GM12878 (cell line): ENCODE measurements around the gene DDX10. TPM values are rescaled to one million over a fixed set of nuclear protein-coding genes. Genes with fewer than 3 reads are reported as not detected.

Source experiments
- ATAC-seq: fragments of 200-7000 bp; cut with Tn5 transposase; 3 replicates; pipeline ENCODE4 v1.9.1; 2020; ENCODE audit warnings: mild to moderate bottlenecking, moderate library complexity
- BruUV-seq: library from RNA; stranded (reverse); fragments of 400-500 nt; replicated peaks from 2 replicates; lab custom pipeline; 2021; lab: Mats Ljungman, UMichigan
- CTCF ChIA-PET: fragments of 300-600 bp; sonication (Branson Sonifier 250); formaldehyde crosslinking; extraction: SDS; loops from one replicate; lab custom pipeline; 2021; ENCODE audit warnings: inconsistent platforms; lab: Yijun Ruan, JAX
- POLR2A ChIA-PET: fragments of 350-600 bp; formaldehyde crosslinking; extraction: SDS; loops from one replicate; lab custom pipeline; 2021; ENCODE audit warnings: inconsistent platforms; lab: Charles Lee
- RAD21 ChIA-PET: fragments of 300-600 bp; sonication (Branson Sonifier 250); formaldehyde crosslinking; loops from one replicate; lab custom pipeline; 2023; ENCODE audit warnings: antibody characterized with exemption; ENCODE audit not compliant: unreplicated experiment; lab: Charles Lee
- SMC1A ChIA-PET: fragments of 300-600 bp; sonication (Branson Sonifier 250); formaldehyde crosslinking; loops from one replicate; lab custom pipeline; 2023; ENCODE audit not compliant: unreplicated experiment, uncharacterized antibody; lab: Charles Lee
- DNase-seq: peaks from one replicate; pipeline ENCODE4 v3.0.0-alpha.2; 2011; ENCODE audit warnings: low read depth, low spot score
- FAIRE-seq: peaks from 3 replicates; lab custom pipeline; 2011; peaks lifted over from hg19 to GRCh38; lab: Jason Lieb, UNC
- H2AFZ ChIP-seq: 2 replicates; pipeline ENCODE4 v1.6.0; 2011; ENCODE audit warnings: low read depth, low read length, control low read depth; ENCODE audit not compliant: control insufficient read depth
- H3K27ac ChIP-seq: 2 replicates; pipeline ENCODE4 v1.5.1; 2011; ENCODE audit warnings: control low read depth; ENCODE audit not compliant: control insufficient read depth, insufficient read depth
- H3K27me3 ChIP-seq, 2 experiments: replicated peaks in 1 of 2; 2 replicates each; pipeline versions ENCODE4 v1.6.0 to v1.6.1; 2011; ENCODE audit warnings: low read length in 1 of 2; ENCODE audit not compliant: control insufficient read depth in 2 of 2, insufficient read depth in 2 of 2
- H3K36me3 ChIP-seq, 2 experiments: 2 replicates each; pipeline ENCODE4 v1.5.1; 2011; ENCODE audit warnings: low read length in 1 of 2; ENCODE audit not compliant: control insufficient read depth in 2 of 2, insufficient read depth in 2 of 2
- H3K4me1 ChIP-seq: 2 replicates; pipeline ENCODE4 v1.6.1; 2011; ENCODE audit warnings: mild to moderate bottlenecking, low read length, moderate library complexity, mixed read lengths; ENCODE audit not compliant: control insufficient read depth, insufficient read depth
- H3K4me2 ChIP-seq: 2 replicates; pipeline ENCODE4 v1.6.0; 2011; ENCODE audit warnings: control low read depth; ENCODE audit not compliant: control insufficient read depth, insufficient read depth
- H3K4me3 ChIP-seq: fragments of 200-600 bp; sonication (generic); 2 replicates; pipeline ENCODE4 v1.5.1; 2016
- H3K79me2 ChIP-seq: 2 replicates; pipeline ENCODE4 v1.6.0; 2011; ENCODE audit warnings: low read length; ENCODE audit not compliant: control insufficient read depth, insufficient read depth
- H3K9ac ChIP-seq: 2 replicates; pipeline ENCODE4 v1.8.0; 2011; ENCODE audit warnings: low read length, control low read depth, mixed read lengths; ENCODE audit not compliant: control insufficient read depth, insufficient read depth
- H3K9me3 ChIP-seq: replicated peaks from 3 replicates; pipeline ENCODE4 v1.5.1; 2011; ENCODE audit warnings: mild to moderate bottlenecking, low read length; ENCODE audit not compliant: control insufficient read depth, insufficient read depth
- H4K20me1 ChIP-seq: 2 replicates; pipeline ENCODE4 v1.6.0; 2011; ENCODE audit not compliant: control insufficient read depth, insufficient read depth
- ASH2L ChIP-seq: fragments of 300-600, 200-600 bp; sonication (generic); IDR thresholded peaks from 2 replicates; pipeline ENCODE4 v1.6.1; 2017; ENCODE audit warnings: low read depth, mild to moderate bottlenecking, borderline replicate concordance
- BCL11A ChIP-seq: IDR thresholded peaks from 2 replicates; pipeline ENCODE4 v1.6.1; 2011; ENCODE audit warnings: low read depth, low read length
- EED ChIP-seq: sonication (generic); IDR thresholded peaks from 2 replicates; pipeline ENCODE4 v1.6.1; 2016; ENCODE audit warnings: antibody characterized with exemption, low read depth
- IKZF1 ChIP-seq: fragments of 450-650 bp; conservative IDR thresholded peaks from 2 replicates; pipeline ENCODE4 v1.6.1; 2017; ENCODE audit warnings: antibody characterized with exemption, mild to moderate bottlenecking
- NR2F1 ChIP-seq: fragments of 450-650 bp; conservative IDR thresholded peaks from 2 replicates; pipeline ENCODE4 v1.6.1; 2017; ENCODE audit warnings: mild to moderate bottlenecking
- TBL1XR1 ChIP-seq: IDR thresholded peaks from 2 replicates; pipeline ENCODE4 v1.6.1; 2012; ENCODE audit warnings: low read depth, low read length, improper control_type of control experiment
- WGBS: methylation state at CpG from one replicate; pipeline ENCODE4 v1.1.6; 2016; ENCODE audit warnings: low lambda C conversion rate; ENCODE audit not compliant: insufficient replicate concordance, insufficient coverage; ENCODE audit errors: missing lambda C conversion rate; 5-methylcytosine and 5-hydroxymethylcytosine counted together
- in situ Hi-C: fragments of 300-500 bp; cut with MboI; formaldehyde crosslinking; loops from 9 replicates; pipeline ENCODE4 v1.14.3; 2018; ENCODE audit warnings: mixed read lengths
- intact Hi-C: fragments of 100-400 bp; cut with micrococcal nuclease; formaldehyde crosslinking; loops from one replicate; pipeline ENCODE4 v1.14.2; 2022; ENCODE audit not compliant: unreplicated experiment
- polyA plus RNA-seq, 11 experiments: library from polyadenylated mRNA; depleted of rRNA in 4 of 11; unstranded in 6 of 11; stranded (reverse) in 5 of 11; fragments of >200 nt; fragmentation: Nextera tagmentation in 4 of 11; fragmentation: Illumina TruSeq in 1 of 11; extraction: Ambion mirVana in 4 of 11; extraction: Trizol in 1 of 11; gene quantifications; 1 replicate in 1 of 11; 2 replicates in 10 of 11; pipeline versions ENCODE4 v1.2.1 to v1.2.3, GENCODE V29; 2011 to 2016; ENCODE audit warnings: inconsistent platforms in 2 of 11, missing spikeins in 2 of 11, low read depth in 1 of 11
- total RNA-seq, 4 experiments: library from RNA; depleted of rRNA in 3 of 4; stranded (reverse); fragments of >200 nt in 3 of 4; fragmentation: Illumina TruSeq in 1 of 4; extraction: Trizol in 1 of 4; gene quantifications; 2 replicates each; pipeline versions ENCODE4 v1.2.1 to v1.2.3, GENCODE V29; 2013 to 2021
- TF ChIP-seq, protein P1 (sequence below): fragments of 450-650 bp; IDR thresholded peaks from 2 replicates; pipeline ENCODE4 v1.6.1; 2014; ENCODE audit warnings: mild to moderate bottlenecking

DDX10 gene
- total and polyA plus RNA-seq, 10 of the 15 experiments (the other 5 are each of a cell fraction or from before 2014, with no cell fraction given): 20.9 to 51.5 (median 31.9) TPM

DNA sequence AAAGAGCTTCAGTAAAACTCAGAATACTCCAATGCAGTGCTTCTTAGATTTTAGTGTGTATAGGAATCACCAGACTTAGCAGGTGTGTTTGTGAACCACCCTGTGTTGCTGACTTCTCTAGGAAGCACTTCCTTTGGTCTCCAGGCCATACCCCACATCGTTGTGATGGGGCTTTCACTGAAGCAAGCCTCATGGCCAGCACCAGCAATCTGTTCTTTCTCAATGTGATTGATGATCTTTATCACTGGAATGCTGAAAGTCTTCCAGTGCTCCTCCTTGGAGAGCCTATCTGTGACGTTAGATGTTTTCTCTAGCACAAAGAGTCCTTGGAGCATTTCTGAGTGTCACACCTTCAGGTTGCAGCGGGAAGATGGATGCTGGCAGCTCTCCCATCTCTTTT, 280.5 kb downstream of the DDX10 start:
- intact Hi-C loops (loop anchor here (10.0 kb wide), 1 partner anchor 251 kb away; no protein-coding TSS in a partner anchor), in situ Hi-C loops (no loop called here)
- Histone ChIP-seq H4K20me1 (no peaks in the 10 kb centered on the region), H3K27me3 (no peaks in the 10 kb centered on the region), H3K4me1 (no peaks in the 10 kb centered on the region; the same call in 1 of the 2 replicates), H3K27ac (no peak overlapping the region), H2AFZ (no peak overlapping the region), H3K79me2 (no peaks in the 10 kb centered on the region), H3K4me2 (no peak overlapping the region), H3K4me3 (no peak overlapping the region), H3K36me3 (peaks cover 1 to 4% of the 10 kb centered on the region in 2 experiments; a peak in 3 of 4 replicates), H3K9ac (no peak overlapping the region), H3K9me3 (no peaks in the 10 kb centered on the region; the same call in 2 of the 3 replicates)
- WGBS: 95% methylated on average over 3 of the region's 3 CpGs
- SMC1A ChIA-PET: interaction anchor here (0.9 kb wide), 2 partner anchors 29 to 91 kb away, joined by 3 read pairs; no protein-coding TSS in a partner anchor
- ATAC-seq (no peak), FAIRE-seq (no peak), DNase-seq (no peak)
- CTCF ChIA-PET: no interaction called here
- POLR2A ChIA-PET: no interaction called here
- RAD21 ChIA-PET: interaction anchor here (0.6 kb wide), 1 partner anchor 29 kb away, joined by 4 read pairs; no protein-coding TSS in a partner anchor
- no TSS peak for BruUV-seq
- TF ChIP-seq TBL1XR1 (no peak), NR2F1 (no peak), IKZF1 (no peak), ASH2L (no peak), EED (no peak), BCL11A (no peak)
- TF ChIP-seq, protein P1, sequence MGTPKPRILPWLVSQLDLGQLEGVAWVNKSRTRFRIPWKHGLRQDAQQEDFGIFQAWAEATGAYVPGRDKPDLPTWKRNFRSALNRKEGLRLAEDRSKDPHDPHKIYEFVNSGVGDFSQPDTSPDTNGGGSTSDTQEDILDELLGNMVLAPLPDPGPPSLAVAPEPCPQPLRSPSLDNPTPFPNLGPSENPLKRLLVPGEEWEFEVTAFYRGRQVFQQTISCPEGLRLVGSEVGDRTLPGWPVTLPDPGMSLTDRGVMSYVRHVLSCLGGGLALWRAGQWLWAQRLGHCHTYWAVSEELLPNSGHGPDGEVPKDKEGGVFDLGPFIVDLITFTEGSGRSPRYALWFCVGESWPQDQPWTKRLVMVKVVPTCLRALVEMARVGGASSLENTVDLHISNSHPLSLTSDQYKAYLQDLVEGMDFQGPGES: no peak
